ENCODE results near the gene HPGDS.

HPGDS gene

GRCh38 chr4:94277534-94277933 is 65.1 kb downstream of the HPGDS start:
- DNase-seq (ENCODE audit: low read depth, low spot score) = no peak
- H3K4me3 ChIP-seq (ENCODE audit: insufficient read length, low read depth) = no peak overlapping the region
- H3K27me3 ChIP-seq (ENCODE audit: insufficient read depth, insufficient read length) = no peaks in the 10 kb centered on the region
- H3K4me1 ChIP-seq (ENCODE audit: insufficient read depth, insufficient read length) = no peaks in the 10 kb centered on the region
- no peak overlapping the region for H3K9ac ChIP-seq (ENCODE audit: insufficient read length, low read depth)
- no peaks in the 10 kb centered on the region for H3K9me3 ChIP-seq (ENCODE audit: insufficient read depth, low read length)
- peaks cover 75% of the 10 kb centered on the region for H3K36me3 ChIP-seq (ENCODE audit: insufficient read depth, insufficient read length, low read length)
- TF ChIP-seq SUZ12 (IDR thresholded peaks at IDR 0.05; ENCODE audit: extremely low read depth, insufficient read depth, insufficient read length) (no peak), YY1 (IDR thresholded peaks at IDR 0.05; ENCODE audit: insufficient read depth, insufficient read length) (no peak)

- peaks cover 78% of the 10 kb centered on the region for H3K36me3 ChIP-seq (ENCODE audit: insufficient read depth, insufficient read length, low read length)
- TF ChIP-seq ZNF274 (IDR thresholded peaks at IDR 0.05; ENCODE audit: low read depth, low read length) = no peak
- TF ChIP-seq YY1 (IDR thresholded peaks at IDR 0.05; ENCODE audit: insufficient read depth, insufficient read length) = no peak
- TF ChIP-seq SUZ12 (IDR thresholded peaks at IDR 0.05; ENCODE audit: extremely low read depth, insufficient read depth, insufficient read length) = no peak
- H3K27me3 ChIP-seq (ENCODE audit: insufficient read depth, insufficient read length) = no peaks in the 10 kb centered on the region
- no peak overlapping the region for H3K9ac ChIP-seq (ENCODE audit: insufficient read length, low read depth)
- H3K9me3 ChIP-seq (ENCODE audit: insufficient read depth, low read length) = no peaks in the 10 kb centered on the region
- no peaks in the 10 kb centered on the region for H3K4me1 ChIP-seq (ENCODE audit: insufficient read depth, insufficient read length)
- H3K4me3 ChIP-seq (ENCODE audit: insufficient read length, low read depth) = no peak overlapping the region
- no peak for DNase-seq (ENCODE audit: low read depth, low spot score)
Measured at GRCh38 chr4:94276204-94276603, 66.4 kb downstream of the HPGDS start.

- Histone ChIP-seq H3K27me3 (ENCODE audit: insufficient read depth, insufficient read length) (no peaks in the 10 kb centered on the region), H3K4me3 (ENCODE audit: insufficient read length, low read depth) (no peak overlapping the region), H3K36me3 (ENCODE audit: insufficient read depth, insufficient read length, low read length) (peaks cover 68% of the 10 kb centered on the region), H3K4me1 (ENCODE audit: insufficient read depth, insufficient read length) (no peaks in the 10 kb centered on the region), H3K9me3 (ENCODE audit: insufficient read depth, low read length) (no peaks in the 10 kb centered on the region), H3K9ac (ENCODE audit: insufficient read length, low read depth) (no peak overlapping the region)
- TF ChIP-seq ZNF274 (IDR thresholded peaks at IDR 0.05; ENCODE audit: low read depth, low read length) = no peak
- TF ChIP-seq YY1 (IDR thresholded peaks at IDR 0.05; ENCODE audit: insufficient read depth, insufficient read length) = no peak
- DNase-seq (ENCODE audit: low read depth, low spot score) = no peak
Measured at GRCh38 chr4:94274912-94275311, 67.7 kb downstream of the HPGDS start.

GRCh38 chr4:94271248-94271647 is 71.4 kb downstream of the HPGDS start:
- Histone ChIP-seq H3K4me1 (ENCODE audit: insufficient read depth, insufficient read length) (no peaks in the 10 kb centered on the region), H3K4me3 (ENCODE audit: insufficient read length, low read depth) (no peak overlapping the region), H3K9ac (ENCODE audit: insufficient read length, low read depth) (no peak overlapping the region), H3K9me3 (ENCODE audit: insufficient read depth, low read length) (no peaks in the 10 kb centered on the region), H3K36me3 (ENCODE audit: insufficient read depth, insufficient read length, low read length) (peaks cover 43% of the 10 kb centered on the region), H3K27me3 (ENCODE audit: insufficient read depth, insufficient read length) (no peaks in the 10 kb centered on the region)
- no peak for DNase-seq (ENCODE audit: low read depth, low spot score)
- TF ChIP-seq ZNF274 (IDR thresholded peaks at IDR 0.05; ENCODE audit: low read depth, low read length) (no peak), YY1 (IDR thresholded peaks at IDR 0.05; ENCODE audit: insufficient read depth, insufficient read length) (no peak), SUZ12 (IDR thresholded peaks at IDR 0.05; ENCODE audit: extremely low read depth, insufficient read depth, insufficient read length) (no peak)

GRCh38 chr4:94267037-94267436 is 75.6 kb downstream of the HPGDS start:
- Histone ChIP-seq H3K4me1 (ENCODE audit: insufficient read depth, insufficient read length) (no peaks in the 10 kb centered on the region), H3K36me3 (ENCODE audit: insufficient read depth, insufficient read length, low read length) (peaks cover 28% of the 10 kb centered on the region), H3K9me3 (ENCODE audit: insufficient read depth, low read length) (no peaks in the 10 kb centered on the region), H3K9ac (ENCODE audit: insufficient read length, low read depth) (no peak overlapping the region), H3K4me3 (ENCODE audit: insufficient read length, low read depth) (no peak overlapping the region), H3K27me3 (ENCODE audit: insufficient read depth, insufficient read length) (no peaks in the 10 kb centered on the region)
- TF ChIP-seq SUZ12 (IDR thresholded peaks at IDR 0.05; ENCODE audit: extremely low read depth, insufficient read depth, insufficient read length) (no peak), YY1 (IDR thresholded peaks at IDR 0.05; ENCODE audit: insufficient read depth, insufficient read length) (no peak), ZNF274 (IDR thresholded peaks at IDR 0.05; ENCODE audit: low read depth, low read length) (no peak)
- DNase-seq (ENCODE audit: low read depth, low spot score) = no peak

- TF ChIP-seq SUZ12 (IDR thresholded peaks at IDR 0.05; ENCODE audit: extremely low read depth, insufficient read depth, insufficient read length) (no peak), ZNF274 (IDR thresholded peaks at IDR 0.05; ENCODE audit: low read depth, low read length) (no peak), YY1 (IDR thresholded peaks at IDR 0.05; ENCODE audit: insufficient read depth, insufficient read length) (no peak)
- DNase-seq (ENCODE audit: low read depth, low spot score) = no peak
- no peak overlapping the region for H3K9ac ChIP-seq (ENCODE audit: insufficient read length, low read depth)
- no peaks in the 10 kb centered on the region for H3K27me3 ChIP-seq (ENCODE audit: insufficient read depth, insufficient read length)
- peaks cover 31% of the 10 kb centered on the region for H3K36me3 ChIP-seq (ENCODE audit: insufficient read depth, insufficient read length, low read length)
- no peaks in the 10 kb centered on the region for H3K9me3 ChIP-seq (ENCODE audit: insufficient read depth, low read length)
- no peaks in the 10 kb centered on the region for H3K4me1 ChIP-seq (ENCODE audit: insufficient read depth, insufficient read length)
- H3K4me3 ChIP-seq (ENCODE audit: insufficient read length, low read depth) = no peak overlapping the region
Measured at GRCh38 chr4:94262163-94263016, 80.2 kb downstream of the HPGDS start.

- DNase-seq (ENCODE audit: low read depth, low spot score) = no peak
- H3K4me3 ChIP-seq (ENCODE audit: insufficient read length, low read depth) = no peak overlapping the region
- no peaks in the 10 kb centered on the region for H3K4me1 ChIP-seq (ENCODE audit: insufficient read depth, insufficient read length)
- H3K27me3 ChIP-seq (ENCODE audit: insufficient read depth, insufficient read length) = no peaks in the 10 kb centered on the region
- no peak for TF ChIP-seq SUZ12 (IDR thresholded peaks at IDR 0.05; ENCODE audit: extremely low read depth, insufficient read depth, insufficient read length)
- no peak for TF ChIP-seq ZNF274 (IDR thresholded peaks at IDR 0.05; ENCODE audit: low read depth, low read length)
- no peak for TF ChIP-seq YY1 (IDR thresholded peaks at IDR 0.05; ENCODE audit: insufficient read depth, insufficient read length)
- no peaks in the 10 kb centered on the region for H3K9me3 ChIP-seq (ENCODE audit: insufficient read depth, low read length)
- H3K9ac ChIP-seq (ENCODE audit: insufficient read length, low read depth) = no peak overlapping the region
- H3K36me3 ChIP-seq (ENCODE audit: insufficient read depth, insufficient read length, low read length) = peaks cover 36% of the 10 kb centered on the region
Measured at GRCh38 chr4:94256828-94257227, 85.8 kb downstream of the HPGDS start.
